ENCODE measurements around the gene PAM.

Gene PAM

DNA sequence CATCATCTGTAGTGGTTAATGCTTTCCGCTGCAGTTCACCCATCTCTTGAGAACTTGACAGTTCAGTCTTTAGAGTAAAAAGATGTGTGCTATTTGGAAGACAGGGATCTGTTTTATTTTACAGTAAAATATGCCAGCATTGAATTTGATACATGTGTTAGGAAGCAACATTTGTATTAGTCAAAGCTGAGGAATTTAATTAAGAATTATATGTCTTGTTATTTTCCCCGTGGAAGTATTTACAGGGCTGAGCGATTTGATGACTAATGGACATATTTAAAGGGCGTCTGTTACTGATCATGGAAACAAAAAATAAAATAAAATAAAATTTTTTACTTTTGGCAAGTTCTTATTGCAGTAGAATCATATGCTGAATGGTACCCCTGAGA lies 101.3 kb downstream of the PAM start:
- DNase-seq (ENCODE audit: extremely low read depth in 1 of 2, low read depth in 1 of 2) = no peak

DNA sequence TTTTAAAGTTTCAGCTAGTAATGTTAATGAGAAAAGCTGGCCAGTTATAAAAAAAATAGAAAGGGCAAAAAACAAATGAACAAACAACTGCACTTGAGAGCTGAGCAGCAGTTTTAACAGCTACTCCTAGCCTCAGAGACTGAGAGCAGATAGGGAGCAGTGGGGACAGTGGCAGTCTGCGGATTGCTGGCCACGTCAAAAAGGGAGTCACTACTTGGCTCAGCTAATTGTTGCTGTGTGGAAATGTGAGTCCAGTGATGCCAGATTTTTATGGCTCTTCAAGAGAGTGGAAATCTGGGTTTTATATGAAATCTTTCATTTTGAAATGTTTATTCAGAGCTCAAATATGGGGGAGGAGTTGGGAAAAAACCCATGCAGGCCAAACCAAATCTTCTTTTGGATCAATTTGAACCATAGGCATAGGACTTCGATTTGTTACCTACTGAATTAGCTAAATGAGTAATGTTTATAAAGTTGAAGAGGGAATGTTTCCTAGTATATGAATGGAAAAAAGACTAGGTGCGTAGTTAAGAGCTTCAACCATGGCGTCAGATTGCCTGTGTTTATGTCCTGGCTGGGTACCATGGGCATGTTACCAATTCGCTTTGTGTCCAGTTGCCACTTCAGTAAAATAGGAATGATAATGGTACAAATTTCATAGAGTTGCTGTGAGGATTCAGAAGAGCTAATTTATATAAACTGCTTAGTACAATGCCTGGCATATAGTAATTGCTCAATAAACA lies 102.1 kb downstream of the PAM start:
- DNase-seq (ENCODE audit: extremely low read depth in 1 of 2, low read depth in 1 of 2) = no peak

DNA sequence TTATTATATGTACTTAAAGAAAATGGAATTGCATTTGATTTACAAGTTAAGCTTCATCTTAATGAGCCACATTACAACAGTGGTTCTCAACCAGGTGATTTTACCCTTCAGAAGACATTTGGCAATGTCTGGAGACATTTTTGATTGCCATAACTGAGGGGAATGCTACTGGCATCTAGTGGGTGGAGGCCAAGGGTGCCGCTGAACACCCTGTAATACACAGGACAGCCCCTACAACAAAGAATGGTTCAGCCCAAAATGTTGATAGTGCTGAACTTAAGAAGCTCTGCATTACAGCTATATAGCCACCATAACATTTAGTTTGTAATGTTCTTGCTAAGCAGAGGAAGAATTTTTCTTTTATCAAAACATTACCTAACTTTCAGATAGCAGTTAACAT lies 103.1 kb downstream of the PAM start:
- DNase-seq (ENCODE audit: extremely low read depth in 1 of 2, low read depth in 1 of 2) = no peak

DNA sequence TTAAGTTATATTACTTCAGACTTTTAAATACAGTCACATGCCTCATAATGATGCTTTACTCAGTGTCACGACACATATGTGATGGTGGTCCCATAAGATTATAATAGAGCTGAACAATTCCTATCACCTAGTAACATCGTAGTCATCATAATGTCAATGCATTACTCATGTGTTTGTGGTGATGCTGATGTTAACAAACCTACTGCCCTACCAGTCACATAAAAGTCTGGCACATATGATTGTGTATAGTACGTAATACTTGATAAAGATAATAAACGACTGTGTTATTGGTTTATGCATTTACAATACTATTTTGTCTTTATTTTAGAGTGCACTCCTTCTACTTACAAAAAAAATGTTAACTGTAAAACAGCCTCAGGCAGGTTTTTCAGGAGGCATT lies 103.7 kb downstream of the PAM start:
- DNase-seq (ENCODE audit: extremely low read depth in 1 of 2, low read depth in 1 of 2) = no peak

- DNase-seq (ENCODE audit: extremely low read depth in 1 of 2, low read depth in 1 of 2) = no peak
Measured at GRCh38 chr5:102860035-102860434, 104.9 kb downstream of the PAM start.

- no peak for DNase-seq (ENCODE audit: extremely low read depth in 1 of 2, low read depth in 1 of 2)
Measured at GRCh38 chr5:102863058-102863457, 108.0 kb downstream of the PAM start.

DNA sequence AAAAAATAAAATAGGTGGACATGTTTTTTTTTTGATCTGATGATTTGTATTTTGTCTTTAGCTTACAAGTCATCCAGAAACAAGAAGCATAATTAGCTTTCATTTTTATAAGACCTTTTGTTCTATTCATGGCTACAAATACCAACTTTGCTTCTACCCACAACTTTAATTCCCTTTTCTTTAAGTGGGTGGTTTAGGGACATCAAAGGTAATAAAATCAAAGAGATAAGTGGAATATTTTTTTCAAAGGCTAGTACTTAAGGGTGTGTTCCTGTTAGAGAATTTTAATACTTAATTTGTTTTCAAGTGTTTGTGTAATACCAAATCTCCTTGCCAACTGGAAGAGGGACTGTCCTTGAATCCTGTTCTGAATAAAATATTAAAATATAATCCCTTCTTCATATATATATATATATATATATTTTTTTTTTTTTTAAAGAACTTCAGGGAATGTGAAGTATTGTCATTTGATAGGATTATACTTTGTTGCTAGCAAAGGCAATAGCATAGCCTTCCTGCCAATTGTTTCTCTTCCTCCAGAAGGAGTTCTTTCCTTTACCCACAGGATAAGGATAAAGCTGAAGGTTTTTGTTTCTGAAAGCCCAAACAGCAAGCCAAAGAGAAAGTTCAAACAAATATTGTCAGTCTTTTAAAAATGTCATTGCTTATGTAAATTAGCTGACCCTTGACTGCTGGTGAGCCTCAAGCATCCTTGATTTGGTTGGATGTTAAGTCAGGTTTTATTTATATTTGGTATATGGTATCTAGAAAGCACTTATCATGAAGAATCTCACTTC lies 108.9 kb downstream of the PAM start:
- no peak for DNase-seq (ENCODE audit: extremely low read depth in 1 of 2, low read depth in 1 of 2)

GRCh38 chr5:102865171-102865509 lies 110.0 kb downstream of the PAM start:
- DNase-seq (ENCODE audit: extremely low read depth in 1 of 2, low read depth in 1 of 2) = no peak

- DNase-seq (ENCODE audit: extremely low read depth in 1 of 2, low read depth in 1 of 2) = peak; percentile 29 to 43
Measured at GRCh38 chr5:102865510-102866236, 110.6 kb downstream of the PAM start.

- no peak for DNase-seq (ENCODE audit: extremely low read depth in 1 of 2, low read depth in 1 of 2)
Measured at GRCh38 chr5:102866237-102866600, 111.1 kb downstream of the PAM start.

GRCh38 chr5:102867992-102868662 lies 113.0 kb downstream of the PAM start:
- DNase-seq (ENCODE audit: extremely low read depth in 1 of 2, low read depth in 1 of 2) = no peak

- no peak for DNase-seq (ENCODE audit: extremely low read depth in 1 of 2, low read depth in 1 of 2)
Measured at GRCh38 chr5:102869230-102869629, 114.1 kb downstream of the PAM start.

DNA sequence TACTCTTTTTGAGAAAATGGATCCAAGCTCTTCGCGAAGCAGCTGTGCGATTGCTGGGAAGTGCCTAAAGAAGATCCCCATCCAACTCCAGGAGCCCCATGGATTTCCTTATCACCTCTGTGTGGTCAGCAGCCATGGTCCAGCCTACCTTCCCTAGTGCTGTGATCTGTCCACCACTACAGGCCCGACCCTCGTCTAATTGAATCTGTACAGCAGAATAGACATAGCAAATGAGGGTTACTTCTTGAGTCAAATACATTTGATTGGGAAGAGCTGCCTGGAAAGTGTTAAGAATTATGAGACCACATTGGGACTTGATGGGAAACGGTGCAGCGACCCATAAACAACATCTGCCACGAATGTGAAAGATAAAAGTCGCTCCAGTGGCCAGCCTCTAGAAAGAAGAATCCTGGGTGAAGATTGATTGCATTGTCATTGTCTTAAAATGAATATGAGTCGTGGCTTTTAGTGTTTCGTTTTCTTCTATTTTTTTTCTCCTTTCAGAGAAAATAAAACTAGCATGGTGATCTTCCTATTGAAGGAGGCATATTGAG lies 118.4 kb downstream of the PAM start:
- no peak for DNase-seq (ENCODE audit: extremely low read depth in 1 of 2, low read depth in 1 of 2)

DNA sequence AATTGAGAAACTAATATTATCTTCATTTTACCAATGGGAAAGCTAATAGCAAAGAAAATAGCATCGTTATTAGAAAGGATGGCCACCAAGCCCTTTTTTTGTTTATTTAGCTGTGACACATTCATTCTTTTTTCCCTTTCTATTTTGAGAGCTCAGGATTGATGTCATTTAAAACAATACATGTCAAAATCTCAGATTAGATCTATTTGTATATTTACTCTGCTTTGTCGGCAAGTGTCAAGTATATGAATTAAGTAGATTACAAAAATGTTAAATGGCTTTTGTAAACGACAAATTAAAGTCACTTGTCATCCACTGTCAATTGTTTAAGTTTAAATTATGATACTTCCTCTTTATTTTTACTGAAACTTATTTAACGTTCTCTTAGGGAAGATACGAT lies 118.9 kb downstream of the PAM start:
- DNase-seq (ENCODE audit: extremely low read depth in 1 of 2, low read depth in 1 of 2) = no peak

DNA sequence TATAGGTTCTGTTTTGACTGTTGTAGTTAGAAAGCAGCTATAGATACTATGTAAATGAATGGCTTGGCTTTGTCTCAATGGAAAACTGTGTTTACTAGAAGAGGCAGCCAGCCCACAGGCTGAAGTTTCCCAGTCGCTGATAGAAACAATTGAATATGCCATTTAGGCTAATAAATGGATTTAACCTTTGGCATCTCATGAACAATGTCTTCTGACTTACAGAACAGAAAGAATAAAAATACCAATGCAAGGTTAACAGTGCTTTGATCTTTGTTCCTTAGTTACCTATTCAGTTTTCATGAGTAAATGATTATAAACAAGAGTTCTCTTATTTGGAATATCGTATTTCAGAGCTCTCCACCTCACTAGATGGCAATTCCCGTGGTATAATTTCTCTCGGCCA lies 120.6 kb downstream of the PAM start:
- no peak for DNase-seq (ENCODE audit: extremely low read depth in 1 of 2, low read depth in 1 of 2)

- no peak for DNase-seq (ENCODE audit: extremely low read depth in 1 of 2, low read depth in 1 of 2)
Measured at GRCh38 chr5:102876610-102877009, 121.5 kb downstream of the PAM start.

GRCh38 chr5:102879741-102880140 lies 124.6 kb downstream of the PAM start:
- no peak for DNase-seq (ENCODE audit: extremely low read depth in 1 of 2, low read depth in 1 of 2)

DNA sequence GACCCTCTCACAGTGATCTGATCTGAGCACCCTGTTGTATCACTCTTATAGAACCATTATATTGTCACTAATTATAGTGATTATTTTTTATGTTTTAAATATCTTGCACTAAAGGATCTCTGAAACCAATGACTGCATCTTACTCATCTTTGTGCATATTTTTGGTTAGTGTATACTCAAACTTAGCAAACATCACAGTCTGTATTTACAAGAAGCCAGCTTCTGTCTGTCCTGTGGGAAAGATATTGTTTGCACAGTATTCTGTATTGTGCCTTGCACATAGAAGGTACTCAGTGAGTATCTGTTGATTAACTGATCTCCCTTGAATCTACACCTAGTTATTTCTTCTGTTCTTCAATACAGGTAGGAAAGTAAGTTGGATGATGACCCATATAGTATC lies 131.5 kb downstream of the PAM start:
- DNase-seq (ENCODE audit: extremely low read depth in 1 of 2, low read depth in 1 of 2) = no peak

GRCh38 chr5:102888483-102888882 lies 133.4 kb downstream of the PAM start:
- no peak for DNase-seq (ENCODE audit: extremely low read depth in 1 of 2, low read depth in 1 of 2)

GRCh38 chr5:102889033-102889432 lies 133.9 kb downstream of the PAM start:
- no peak for DNase-seq (ENCODE audit: extremely low read depth in 1 of 2, low read depth in 1 of 2)

- DNase-seq (ENCODE audit: extremely low read depth in 1 of 2, low read depth in 1 of 2) = no peak
Measured at GRCh38 chr5:102890133-102890532, 135.0 kb downstream of the PAM start.

Data from stimulated activated CD8-positive, alpha-beta memory T cell treated with anti-CD3 and anti-CD28 coated beads, Interleukin-7, amount 100 ng/mL, for 48 hours (primary cell).